ENCODE data around the gene C18orf63. TPM values are rescaled to one million over a fixed set of nuclear protein-coding genes. Genes with fewer than 3 reads are reported as not detected.

The C18orf63 gene
- polyA plus RNA-seq, 2 donors, result not detected

GRCh38 chr18:74360852-74361655 lies 45.4 kb downstream of the C18orf63 start:
- Histone ChIP-seq H3K36me3 (ENCODE audit: control insufficient read depth in 2 of 2, insufficient read depth in 2 of 2, low read length in 1 of 2) (no peaks in the 10 kb centered on the region), H3K4me3 (ENCODE audit: low read depth in 1 of 2, low read length in 2 of 2) (no peak overlapping the region), H3K9me3 (ENCODE audit: control insufficient read depth in 2 of 2, insufficient read depth in 1 of 2, low read depth in 1 of 2, low read length in 1 of 2) (no peaks in the 10 kb centered on the region), H3K27ac (ENCODE audit: low read depth in 2 of 2, low read length in 1 of 2) (no peak overlapping the region), H3K27me3 (ENCODE audit: control insufficient read depth in 1 of 2, insufficient read depth in 2 of 2, low read length in 2 of 2) (no peaks in the 10 kb centered on the region), H3K4me1 (ENCODE audit: control insufficient read depth in 2 of 2, insufficient read depth in 2 of 2, low read length in 1 of 2) (no peaks in the 10 kb centered on the region)
- 88 to 90% methylated on average over 22 of the region's 22 CpGs for WGBS, 2 donors

DNA sequence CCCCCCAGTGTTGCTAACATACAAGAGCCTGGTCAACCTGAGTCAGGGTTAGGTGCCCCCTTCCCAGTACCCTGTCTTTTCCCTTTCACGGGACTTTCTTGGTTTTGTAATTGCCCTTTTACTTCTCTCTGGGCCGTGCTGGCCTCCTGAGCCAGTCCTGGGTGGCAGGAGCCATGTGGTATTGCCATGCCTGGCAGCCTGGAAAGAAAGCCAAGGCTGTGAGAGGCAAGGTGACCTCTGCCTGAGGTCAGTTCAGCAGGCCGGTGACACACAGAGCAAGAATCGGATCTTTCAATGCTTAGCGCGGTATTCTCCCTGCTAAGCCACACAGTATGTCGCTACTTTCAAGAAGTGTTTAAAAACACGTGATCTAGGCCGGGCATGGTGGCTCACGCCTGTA lies 52.3 kb downstream of the C18orf63 start:
- WGBS, 2 donors, result 91 to 96% methylated on average over 10 of the region's 10 CpGs
- no peak overlapping the region for H3K4me3 ChIP-seq (ENCODE audit: low read depth in 1 of 2, low read length in 2 of 2)

DNA sequence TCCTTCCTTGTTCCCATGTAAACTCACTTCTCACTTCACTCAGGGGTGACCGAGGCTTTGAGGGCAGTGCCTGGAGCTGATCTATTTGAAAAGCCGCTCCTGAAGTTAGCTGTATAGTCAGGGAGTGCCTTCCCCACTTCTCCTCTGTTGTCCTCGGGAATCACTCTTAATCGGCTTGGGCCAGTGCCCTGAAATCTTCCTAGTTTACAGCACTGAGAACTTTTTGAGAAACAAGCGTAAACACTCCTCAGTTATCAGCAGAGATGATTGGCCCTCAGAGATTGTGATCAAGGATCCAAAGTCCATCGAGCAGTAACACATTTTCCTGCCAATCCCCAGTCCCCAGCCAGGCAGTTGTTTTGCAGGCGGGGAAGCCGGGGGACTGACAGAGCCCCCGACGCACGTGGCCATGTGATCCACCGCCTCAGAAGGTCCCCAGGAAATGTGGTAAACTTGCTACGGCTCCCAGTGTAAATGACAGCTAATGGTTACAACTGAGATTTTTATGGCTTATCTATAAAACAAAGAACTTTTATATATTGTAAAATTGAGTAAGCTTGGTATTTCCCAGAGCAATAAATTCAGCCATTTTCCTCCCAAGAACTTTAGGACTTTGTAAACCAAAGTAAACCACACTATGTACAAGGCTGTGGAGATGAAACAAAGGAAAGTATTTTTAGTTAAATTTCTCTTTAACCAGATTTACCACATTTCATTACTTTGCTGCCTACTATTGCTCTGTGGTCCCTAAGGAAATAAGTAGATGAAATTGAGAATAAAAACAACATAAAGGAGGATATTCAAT lies 53.5 kb downstream of the C18orf63 start:
- WGBS, 2 donors, result 37 to 47% methylated on average over 13 of the region's 13 CpGs
- H3K27me3 ChIP-seq (ENCODE audit: control insufficient read depth in 1 of 2, insufficient read depth in 2 of 2, low read length in 2 of 2), result no peaks in the 10 kb centered on the region
- no peak overlapping the region for H3K4me3 ChIP-seq (ENCODE audit: low read depth in 1 of 2, low read length in 2 of 2)
- H3K4me1 ChIP-seq (ENCODE audit: control insufficient read depth in 2 of 2, insufficient read depth in 2 of 2, low read length in 1 of 2), result peaks cover 0 to 2% of the 10 kb centered on the region in 2 donors
- H3K36me3 ChIP-seq (ENCODE audit: control insufficient read depth in 2 of 2, insufficient read depth in 2 of 2, low read length in 1 of 2), result no peaks in the 10 kb centered on the region
- H3K9me3 ChIP-seq (ENCODE audit: control insufficient read depth in 2 of 2, insufficient read depth in 1 of 2, low read depth in 1 of 2, low read length in 1 of 2), result no peaks in the 10 kb centered on the region
- no peak overlapping the region for H3K27ac ChIP-seq (ENCODE audit: low read depth in 2 of 2, low read length in 1 of 2)

More for the DNA sequence above, 52.3 kb downstream of the C18orf63 start:
- Histone ChIP-seq H3K9me3 (ENCODE audit: control insufficient read depth in 2 of 2, insufficient read depth in 1 of 2, low read depth in 1 of 2, low read length in 1 of 2) (no peaks in the 10 kb centered on the region), H3K4me1 (ENCODE audit: control insufficient read depth in 2 of 2, insufficient read depth in 2 of 2, low read length in 1 of 2) (peaks cover 0 to 2% of the 10 kb centered on the region in 2 donors), H3K27ac (ENCODE audit: low read depth in 2 of 2, low read length in 1 of 2) (no peak overlapping the region), H3K36me3 (ENCODE audit: control insufficient read depth in 2 of 2, insufficient read depth in 2 of 2, low read length in 1 of 2) (no peaks in the 10 kb centered on the region), H3K27me3 (ENCODE audit: control insufficient read depth in 1 of 2, insufficient read depth in 2 of 2, low read length in 2 of 2) (no peaks in the 10 kb centered on the region)

- Histone ChIP-seq H3K4me1 (ENCODE audit: control insufficient read depth in 2 of 2, insufficient read depth in 2 of 2, low read length in 1 of 2) (peaks cover 0 to 2% of the 10 kb centered on the region in 2 donors), H3K9me3 (ENCODE audit: control insufficient read depth in 2 of 2, insufficient read depth in 1 of 2, low read depth in 1 of 2, low read length in 1 of 2) (no peaks in the 10 kb centered on the region), H3K27me3 (ENCODE audit: control insufficient read depth in 1 of 2, insufficient read depth in 2 of 2, low read length in 2 of 2) (no peaks in the 10 kb centered on the region), H3K36me3 (ENCODE audit: control insufficient read depth in 2 of 2, insufficient read depth in 2 of 2, low read length in 1 of 2) (no peaks in the 10 kb centered on the region), H3K4me3 (ENCODE audit: low read depth in 1 of 2, low read length in 2 of 2) (no peak overlapping the region), H3K27ac (ENCODE audit: low read depth in 2 of 2, low read length in 1 of 2) (no peak overlapping the region)
- WGBS, 2 donors, result 69 to 75% methylated on average over 2 of the region's 2 CpGs
Observed at GRCh38 chr18:74370115-74370514, 54.5 kb downstream of the C18orf63 start.

DNA sequence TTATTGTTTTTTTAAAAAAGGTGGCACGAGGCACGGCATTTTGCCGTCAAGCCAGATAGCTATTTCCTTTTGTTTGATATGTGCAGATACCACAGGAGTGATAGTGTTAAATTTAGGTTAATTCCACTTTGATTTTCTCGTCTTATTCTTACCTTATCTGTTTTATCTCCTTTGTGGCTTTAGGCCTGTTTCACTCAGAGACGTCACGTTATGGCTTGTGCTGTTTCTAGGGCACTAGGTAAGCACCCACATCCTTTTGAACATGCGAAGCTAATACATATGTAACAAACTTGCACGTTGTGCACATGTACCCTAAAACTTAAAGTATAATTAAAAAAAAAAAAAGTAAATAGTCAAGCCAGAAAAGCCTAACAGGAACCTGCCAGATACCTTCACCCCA lies 57.8 kb downstream of the C18orf63 start:
- no peak overlapping the region for H3K4me3 ChIP-seq (ENCODE audit: low read depth in 1 of 2, low read length in 2 of 2)
- 74 to 75% methylated on average over 8 of the region's 8 CpGs for WGBS, 2 donors

DNA sequence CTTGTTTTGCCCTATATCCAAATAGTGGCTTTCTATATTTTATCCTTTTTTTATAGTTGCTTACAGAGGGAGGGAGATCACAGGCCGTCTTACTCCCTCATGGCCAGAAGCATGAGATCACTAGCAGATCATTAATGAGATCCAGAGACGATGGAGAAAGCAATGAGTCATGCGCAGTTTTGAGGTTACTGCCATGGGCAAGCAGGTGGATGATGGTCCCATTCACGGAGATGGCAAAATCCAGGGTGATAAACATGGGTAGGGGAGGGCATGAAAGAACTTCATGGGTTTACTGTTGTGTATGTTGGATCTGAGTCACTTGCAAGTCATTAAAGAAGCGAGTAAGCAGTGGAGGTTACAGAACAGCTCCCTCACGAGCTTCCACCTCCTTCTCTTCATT lies 60.4 kb downstream of the C18orf63 start:
- no peaks in the 10 kb centered on the region for H3K36me3 ChIP-seq (ENCODE audit: control insufficient read depth in 2 of 2, insufficient read depth in 2 of 2, low read length in 1 of 2)
- no peaks in the 10 kb centered on the region for H3K4me1 ChIP-seq (ENCODE audit: control insufficient read depth in 2 of 2, insufficient read depth in 2 of 2, low read length in 1 of 2)
- no peak overlapping the region for H3K27ac ChIP-seq (ENCODE audit: low read depth in 2 of 2, low read length in 1 of 2)
- peaks cover 0 to 2% of the 10 kb centered on the region in 2 donors for H3K9me3 ChIP-seq (ENCODE audit: control insufficient read depth in 2 of 2, insufficient read depth in 1 of 2, low read depth in 1 of 2, low read length in 1 of 2)
- H3K27me3 ChIP-seq (ENCODE audit: control insufficient read depth in 1 of 2, insufficient read depth in 2 of 2, low read length in 2 of 2), result no peaks in the 10 kb centered on the region
- 72 to 76% methylated on average over 6 of the region's 6 CpGs for WGBS, 2 donors
- no peak overlapping the region for H3K4me3 ChIP-seq (ENCODE audit: low read depth in 1 of 2, low read length in 2 of 2)

More for the DNA sequence above, 57.8 kb downstream of the C18orf63 start:
- Histone ChIP-seq H3K9me3 (ENCODE audit: control insufficient read depth in 2 of 2, insufficient read depth in 1 of 2, low read depth in 1 of 2, low read length in 1 of 2) (no peaks in the 10 kb centered on the region), H3K27me3 (ENCODE audit: control insufficient read depth in 1 of 2, insufficient read depth in 2 of 2, low read length in 2 of 2) (no peaks in the 10 kb centered on the region), H3K36me3 (ENCODE audit: control insufficient read depth in 2 of 2, insufficient read depth in 2 of 2, low read length in 1 of 2) (no peaks in the 10 kb centered on the region), H3K4me1 (ENCODE audit: control insufficient read depth in 2 of 2, insufficient read depth in 2 of 2, low read length in 1 of 2) (peaks cover 0 to 2% of the 10 kb centered on the region in 2 donors), H3K27ac (ENCODE audit: low read depth in 2 of 2, low read length in 1 of 2) (no peak overlapping the region)

DNA sequence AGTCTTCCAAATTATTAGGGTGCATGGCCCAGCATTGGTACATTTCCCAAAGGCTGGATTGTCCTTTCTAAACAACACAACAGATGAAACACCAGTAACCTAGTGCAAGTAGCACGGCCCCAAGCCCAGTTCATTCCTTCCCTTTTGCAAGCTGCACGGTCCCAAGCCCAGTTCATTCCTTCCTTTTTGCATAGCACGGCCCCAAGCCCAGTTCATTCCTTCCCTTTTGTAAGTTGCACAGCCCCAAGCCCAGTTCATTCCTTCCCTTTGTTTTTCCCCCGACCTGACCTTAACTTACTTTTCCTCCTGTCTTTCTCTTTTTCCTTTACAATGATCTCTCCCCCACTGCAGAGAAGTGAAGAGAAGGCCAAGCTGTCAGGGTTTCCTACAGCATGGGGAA lies 60.9 kb downstream of the C18orf63 start:
- no peak overlapping the region for H3K27ac ChIP-seq (ENCODE audit: low read depth in 2 of 2, low read length in 1 of 2)
- H3K4me3 ChIP-seq (ENCODE audit: low read depth in 1 of 2, low read length in 2 of 2), result no peak overlapping the region
- no peaks in the 10 kb centered on the region for H3K36me3 ChIP-seq (ENCODE audit: control insufficient read depth in 2 of 2, insufficient read depth in 2 of 2, low read length in 1 of 2)
- 74 to 85% methylated on average over 4 of the region's 4 CpGs for WGBS, 2 donors
- H3K4me1 ChIP-seq (ENCODE audit: control insufficient read depth in 2 of 2, insufficient read depth in 2 of 2, low read length in 1 of 2), result no peaks in the 10 kb centered on the region
- peaks cover 0 to 2% of the 10 kb centered on the region in 2 donors for H3K9me3 ChIP-seq (ENCODE audit: control insufficient read depth in 2 of 2, insufficient read depth in 1 of 2, low read depth in 1 of 2, low read length in 1 of 2)
- H3K27me3 ChIP-seq (ENCODE audit: control insufficient read depth in 1 of 2, insufficient read depth in 2 of 2, low read length in 2 of 2), result no peaks in the 10 kb centered on the region

DNA sequence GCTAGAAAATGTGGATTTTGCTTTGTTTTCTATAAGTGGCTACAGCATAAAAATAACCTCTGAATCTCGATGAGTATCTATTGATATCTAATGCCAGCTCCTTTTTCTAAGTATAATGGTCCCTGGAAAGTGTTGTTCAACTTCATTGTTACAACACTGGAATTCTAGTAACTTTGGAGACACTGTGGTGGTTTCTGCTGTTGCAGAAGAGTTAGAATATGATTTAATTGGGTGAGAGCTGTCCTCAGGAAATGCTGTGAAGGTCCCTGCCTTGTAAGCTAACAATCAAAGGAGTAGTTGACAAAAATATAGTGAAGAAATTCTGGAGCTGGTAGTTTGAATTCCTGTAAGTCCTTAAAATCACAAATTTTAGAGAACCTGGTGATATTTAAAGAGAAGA lies 62.1 kb downstream of the C18orf63 start:
- no peaks in the 10 kb centered on the region for H3K4me1 ChIP-seq (ENCODE audit: control insufficient read depth in 2 of 2, insufficient read depth in 2 of 2, low read length in 1 of 2)
- H3K36me3 ChIP-seq (ENCODE audit: control insufficient read depth in 2 of 2, insufficient read depth in 2 of 2, low read length in 1 of 2), result no peaks in the 10 kb centered on the region
- WGBS, 2 donors, result 83 to 85% methylated on average over 1 of the region's 1 CpG
- H3K27ac ChIP-seq (ENCODE audit: low read depth in 2 of 2, low read length in 1 of 2), result no peak overlapping the region
- no peaks in the 10 kb centered on the region for H3K27me3 ChIP-seq (ENCODE audit: control insufficient read depth in 1 of 2, insufficient read depth in 2 of 2, low read length in 2 of 2)
- H3K4me3 ChIP-seq (ENCODE audit: low read depth in 1 of 2, low read length in 2 of 2), result no peak overlapping the region
- H3K9me3 ChIP-seq (ENCODE audit: control insufficient read depth in 2 of 2, insufficient read depth in 1 of 2, low read depth in 1 of 2, low read length in 1 of 2), result peaks cover 2% of the 10 kb centered on the region in 2 donors

DNA sequence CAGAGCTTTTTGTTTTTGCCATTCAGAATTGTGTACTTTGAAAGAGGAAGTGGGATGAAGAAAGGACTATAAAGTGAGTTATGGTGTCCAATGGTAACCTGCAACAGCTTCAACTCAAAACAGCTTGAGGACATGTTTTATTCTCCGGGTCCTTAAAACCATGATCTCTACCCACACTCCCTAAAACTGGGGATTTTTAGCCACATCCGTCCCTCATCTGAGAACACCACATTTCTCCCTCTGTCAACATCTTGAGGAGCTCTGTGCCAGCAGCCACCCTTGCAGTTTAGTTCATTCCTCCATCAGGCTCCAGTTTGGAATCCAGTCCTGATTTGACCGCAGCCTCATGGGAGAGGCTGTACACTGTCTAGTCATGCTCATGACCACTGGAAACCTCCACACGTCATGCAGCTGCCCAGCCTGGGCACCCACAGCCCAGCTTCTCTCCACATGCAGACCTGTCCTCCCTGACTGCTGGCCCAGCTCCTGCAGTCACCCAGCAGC lies 62.6 kb downstream of the C18orf63 start:
- Histone ChIP-seq H3K27ac (ENCODE audit: low read depth in 2 of 2, low read length in 1 of 2) (no peak overlapping the region), H3K9me3 (ENCODE audit: control insufficient read depth in 2 of 2, insufficient read depth in 1 of 2, low read depth in 1 of 2, low read length in 1 of 2) (peaks cover 2% of the 10 kb centered on the region in 2 donors), H3K4me3 (ENCODE audit: low read depth in 1 of 2, low read length in 2 of 2) (no peak overlapping the region), H3K36me3 (ENCODE audit: control insufficient read depth in 2 of 2, insufficient read depth in 2 of 2, low read length in 1 of 2) (no peaks in the 10 kb centered on the region), H3K4me1 (ENCODE audit: control insufficient read depth in 2 of 2, insufficient read depth in 2 of 2, low read length in 1 of 2) (no peaks in the 10 kb centered on the region), H3K27me3 (ENCODE audit: control insufficient read depth in 1 of 2, insufficient read depth in 2 of 2, low read length in 2 of 2) (no peaks in the 10 kb centered on the region)
- WGBS, 2 donors, result 66 to 68% methylated on average over 4 of the region's 4 CpGs

Data from esophagus (tissue), 2 donors.